ENCODE results near the gene CAMTA1.
"Not testable (repeated sequence)": the region's sequence is repeated elsewhere in the genome, so short reads cannot be mapped to it uniquely, and the experiment has no call there.

CAMTA1 gene

DNA sequence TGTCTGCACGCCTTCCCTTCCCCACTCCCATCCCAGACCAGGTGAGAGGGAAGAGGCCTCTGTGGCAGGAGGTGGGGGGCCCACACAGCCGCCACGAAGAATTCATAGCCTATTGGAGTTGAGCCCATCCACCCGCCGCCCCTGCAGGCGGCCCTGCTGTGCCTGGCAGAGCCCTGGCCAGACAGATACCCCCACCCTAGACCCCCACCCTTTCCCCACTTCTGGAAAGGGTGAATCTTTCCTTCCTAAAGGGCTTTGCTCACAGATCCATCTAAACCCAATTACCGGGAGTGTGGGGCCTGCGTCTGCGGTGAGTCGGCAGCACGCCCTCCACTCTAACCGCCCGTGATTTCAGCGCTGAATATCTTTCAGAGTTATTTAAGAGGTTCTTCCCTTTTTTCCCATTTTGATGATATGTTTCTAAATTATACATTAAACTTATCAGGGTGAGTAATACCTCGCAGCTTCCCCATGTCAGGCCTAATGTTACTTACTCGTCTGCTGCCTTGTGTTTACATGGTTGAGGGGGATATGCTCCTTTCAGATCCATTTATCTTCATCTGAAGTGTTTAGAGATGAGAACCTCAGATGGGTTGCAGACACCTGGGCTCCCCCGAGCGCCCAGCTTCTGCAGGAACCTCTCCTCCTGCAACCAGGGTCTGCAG lies 802.0 kb downstream of the CAMTA1 start:
- DNase-seq (ENCODE audit: low read depth in 2 of 2), result no peak

DNA sequence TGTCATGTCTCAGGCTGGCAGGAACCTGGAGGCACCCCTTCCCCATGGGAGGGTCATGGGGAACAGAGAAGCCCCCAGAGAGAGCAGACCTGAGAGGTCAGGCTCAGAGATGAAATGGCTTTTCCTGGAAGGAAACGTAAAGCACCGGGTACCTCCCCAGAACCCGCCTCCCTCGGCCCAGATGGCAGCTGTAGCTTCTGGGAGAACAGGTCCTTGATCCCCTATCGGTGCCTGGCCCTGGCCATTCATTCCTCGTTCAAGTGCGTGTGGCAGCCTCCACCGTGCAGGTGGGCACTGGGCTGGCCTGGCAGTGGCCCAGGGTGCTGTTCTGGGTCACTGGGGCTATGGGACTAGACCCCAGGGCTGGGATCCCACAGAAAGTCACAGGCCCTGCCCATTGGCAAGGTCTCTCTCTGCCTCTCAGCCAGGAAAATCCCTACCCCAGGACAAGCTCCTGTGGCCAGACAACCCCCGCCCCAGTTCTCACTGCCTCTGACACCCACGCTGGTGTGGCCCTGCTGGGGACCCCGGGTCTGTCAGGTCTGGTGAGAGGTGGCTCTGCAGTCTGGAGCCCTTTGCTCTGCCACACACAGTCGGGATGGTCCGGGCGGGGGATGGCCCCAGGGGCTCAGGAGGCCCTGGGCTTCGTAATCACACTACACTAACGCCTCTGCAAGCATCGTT lies 802.7 kb downstream of the CAMTA1 start:
- no peak for DNase-seq (ENCODE audit: low read depth in 2 of 2)

DNA sequence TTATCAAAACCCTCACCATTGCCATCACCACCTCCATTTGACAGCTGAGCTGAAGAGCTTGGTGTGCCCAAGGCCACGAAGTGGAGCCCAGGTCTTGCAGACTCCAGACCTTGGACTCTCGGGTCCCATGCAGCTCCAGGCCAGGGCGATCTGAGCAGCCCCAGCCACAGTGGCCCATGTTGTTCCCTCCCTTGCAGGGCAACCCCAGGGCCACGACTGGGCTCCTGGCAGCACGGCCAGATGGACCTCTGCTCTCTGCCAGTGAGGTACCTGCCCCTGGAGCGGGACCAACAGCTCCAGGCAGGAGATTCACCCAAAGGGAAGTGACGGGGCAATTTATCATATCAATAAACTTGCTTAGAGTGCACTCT lies 803.2 kb downstream of the CAMTA1 start:
- no peak for DNase-seq (ENCODE audit: low read depth in 2 of 2)

DNA sequence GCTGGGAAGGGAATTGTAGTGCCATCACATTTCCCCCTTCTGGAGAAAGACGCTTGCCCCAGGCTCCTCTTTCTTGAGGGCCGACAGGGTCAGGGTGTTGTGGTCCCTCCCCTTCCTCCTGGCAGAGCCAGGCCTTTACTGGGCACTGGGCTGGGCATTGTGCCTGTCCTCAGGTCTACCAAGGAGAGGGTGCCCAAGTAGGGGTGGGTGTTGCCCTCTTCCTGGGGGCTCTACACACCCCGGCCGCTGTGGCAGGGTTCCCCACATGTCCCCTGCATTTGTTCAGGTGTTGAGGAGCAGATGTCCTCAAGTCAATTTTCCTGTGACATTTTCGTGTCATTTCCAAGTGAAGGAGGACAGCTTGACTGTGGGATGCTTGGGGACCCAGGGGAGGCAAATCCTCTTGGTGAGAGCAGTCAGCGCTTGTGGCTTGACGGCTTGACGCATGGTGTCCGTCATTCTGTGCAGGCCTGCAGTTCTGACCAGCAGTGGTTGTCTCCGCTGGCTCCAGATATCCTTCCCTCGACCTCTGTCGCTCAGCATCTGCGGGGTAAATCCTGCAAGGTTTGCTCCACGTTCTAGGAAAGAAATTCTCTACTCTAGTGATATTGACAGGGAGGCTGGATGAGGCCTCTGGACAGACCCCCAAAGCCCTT lies 804.0 kb downstream of the CAMTA1 start:
- no peak for DNase-seq (ENCODE audit: low read depth in 2 of 2)

DNA sequence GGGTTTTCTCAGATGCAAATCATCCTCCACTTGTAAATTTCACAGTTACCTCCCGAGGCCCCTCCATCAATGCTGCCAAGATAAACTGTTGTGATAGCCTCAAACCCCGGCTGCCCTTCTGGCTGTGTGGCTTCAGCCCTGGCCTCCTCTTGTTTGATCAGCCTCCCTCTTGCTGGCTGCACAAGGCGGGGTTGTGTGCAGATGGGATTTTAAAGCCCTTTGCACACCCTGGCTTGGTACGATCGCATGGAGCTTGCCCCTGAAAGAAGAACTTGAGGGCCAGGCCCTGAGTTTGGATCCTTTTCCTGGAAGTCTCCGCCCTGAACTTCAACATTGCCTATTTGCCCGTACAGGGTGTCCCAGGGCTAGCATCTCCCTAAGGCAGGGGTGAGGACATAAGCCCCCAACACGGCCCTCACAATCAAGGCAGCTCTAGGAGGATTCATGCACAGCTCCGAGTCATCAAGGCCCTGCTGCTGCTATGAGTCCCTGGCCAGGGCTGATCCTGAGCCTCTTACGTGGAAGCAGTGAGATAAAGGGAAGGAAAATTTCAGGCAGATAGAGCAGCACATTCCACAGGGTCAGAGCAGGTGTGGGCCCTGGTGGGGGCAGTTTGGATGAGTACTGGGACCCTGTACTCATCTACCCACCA lies 804.6 kb downstream of the CAMTA1 start:
- no peak for DNase-seq (ENCODE audit: low read depth in 2 of 2)

DNA sequence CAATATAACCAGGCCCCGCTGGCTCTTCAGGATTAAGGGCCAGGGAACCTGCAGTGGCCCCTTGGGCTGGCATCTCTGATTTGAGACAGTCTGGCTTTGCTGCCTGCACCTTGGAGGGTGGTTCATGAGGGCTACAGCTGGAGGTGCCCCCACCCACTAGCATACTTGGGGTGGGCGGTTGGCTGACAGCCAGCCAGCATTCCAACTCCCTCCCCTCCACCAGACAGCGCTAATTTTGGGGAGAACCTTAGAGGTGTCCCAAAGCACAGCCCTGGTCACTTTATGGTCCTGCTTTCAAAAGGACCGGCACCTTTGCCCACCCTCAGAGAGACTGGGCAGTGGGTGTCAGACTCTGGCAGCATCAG lies 805.2 kb downstream of the CAMTA1 start:
- no peak for DNase-seq (ENCODE audit: low read depth in 2 of 2)

DNA sequence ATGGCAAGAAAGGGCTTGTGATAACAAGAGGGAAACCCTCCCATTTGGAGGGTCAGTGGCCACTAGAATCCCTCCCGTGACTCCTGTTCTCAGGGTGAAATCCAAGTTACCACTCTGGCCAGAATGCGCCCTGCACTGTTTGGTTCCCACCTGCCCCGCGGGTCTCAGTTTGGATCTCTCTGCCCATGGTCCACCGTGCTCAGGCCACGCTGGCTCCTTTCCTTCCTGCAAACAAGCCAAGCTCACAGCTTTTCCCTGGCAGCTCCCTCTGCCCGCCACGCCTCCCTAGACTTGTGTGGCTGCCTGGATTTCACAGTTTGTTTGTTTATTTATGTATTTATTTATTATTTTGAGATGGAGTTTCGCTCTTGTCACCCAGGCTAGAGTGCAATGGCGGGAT lies 806.3 kb downstream of the CAMTA1 start:
- DNase-seq (ENCODE audit: low read depth in 2 of 2), result no peak

DNA sequence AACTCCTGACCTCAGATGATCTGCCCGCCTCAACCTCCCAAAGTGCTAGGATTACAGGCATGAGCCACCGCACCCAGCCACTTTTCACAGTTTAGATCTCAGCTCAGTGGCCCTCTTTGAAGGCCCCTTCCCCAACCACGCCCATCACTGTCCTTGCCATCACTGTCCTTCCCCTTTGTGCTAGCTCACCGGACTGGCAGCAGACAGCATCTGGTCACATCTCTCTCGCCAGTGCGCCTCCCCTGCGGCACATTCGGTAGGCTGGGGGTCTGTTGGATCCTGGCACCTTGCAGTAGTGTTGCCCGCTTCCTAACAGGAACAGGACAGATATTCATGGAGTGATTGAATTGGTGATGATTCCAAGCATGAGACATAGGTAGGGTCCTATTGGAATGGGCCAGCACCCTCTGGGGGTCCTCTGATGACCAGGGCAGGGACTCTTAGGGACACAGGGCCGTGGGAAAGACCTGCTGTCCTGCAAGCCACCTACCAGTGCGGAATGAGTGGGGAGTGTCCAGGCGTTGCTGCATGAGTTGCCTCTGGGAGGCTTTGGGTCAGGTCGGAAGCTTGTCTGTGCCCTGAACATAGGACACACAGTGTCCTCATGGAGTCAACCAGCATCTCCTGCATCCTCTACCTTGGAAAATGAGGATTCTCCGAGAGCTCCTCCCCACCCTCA lies 807.0 kb downstream of the CAMTA1 start:
- no peak for DNase-seq (ENCODE audit: low read depth in 2 of 2)

DNA sequence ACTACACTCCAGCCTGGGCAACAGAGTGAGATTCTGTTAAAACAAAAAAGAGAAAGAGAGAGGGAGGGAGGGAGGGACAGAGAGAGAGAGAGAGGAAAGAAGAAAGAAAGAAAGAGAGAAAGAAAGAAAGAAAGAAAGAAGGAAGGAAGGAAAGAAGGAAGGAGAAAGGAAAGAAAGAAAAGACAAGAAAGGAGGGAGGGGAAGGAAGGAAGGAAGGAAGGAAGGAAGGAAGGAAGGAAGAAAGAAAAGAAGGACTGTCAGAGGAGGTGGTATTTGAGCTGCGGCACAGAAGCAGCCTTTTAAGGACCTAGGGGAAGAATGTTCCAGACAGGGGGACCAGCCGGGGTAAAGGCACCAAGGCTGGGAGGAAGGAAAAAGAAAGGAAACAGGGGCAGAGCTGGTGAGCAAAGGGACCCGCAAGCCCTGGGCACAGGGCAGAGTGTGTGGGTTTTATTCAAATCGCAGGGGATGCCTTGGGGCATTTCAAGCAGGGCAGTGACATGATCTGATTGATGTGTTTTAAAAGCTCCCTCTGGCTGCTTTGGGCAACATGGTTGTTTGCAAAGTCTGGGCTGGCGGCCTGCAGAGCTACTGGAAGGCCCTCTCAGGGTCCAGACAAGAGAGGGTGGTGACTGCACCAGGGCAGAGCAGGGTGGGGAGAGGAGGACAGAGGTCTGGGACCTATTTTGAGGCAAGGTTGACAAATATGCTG lies 808.9 kb downstream of the CAMTA1 start:
- no peak for DNase-seq (ENCODE audit: low read depth in 2 of 2)

DNA sequence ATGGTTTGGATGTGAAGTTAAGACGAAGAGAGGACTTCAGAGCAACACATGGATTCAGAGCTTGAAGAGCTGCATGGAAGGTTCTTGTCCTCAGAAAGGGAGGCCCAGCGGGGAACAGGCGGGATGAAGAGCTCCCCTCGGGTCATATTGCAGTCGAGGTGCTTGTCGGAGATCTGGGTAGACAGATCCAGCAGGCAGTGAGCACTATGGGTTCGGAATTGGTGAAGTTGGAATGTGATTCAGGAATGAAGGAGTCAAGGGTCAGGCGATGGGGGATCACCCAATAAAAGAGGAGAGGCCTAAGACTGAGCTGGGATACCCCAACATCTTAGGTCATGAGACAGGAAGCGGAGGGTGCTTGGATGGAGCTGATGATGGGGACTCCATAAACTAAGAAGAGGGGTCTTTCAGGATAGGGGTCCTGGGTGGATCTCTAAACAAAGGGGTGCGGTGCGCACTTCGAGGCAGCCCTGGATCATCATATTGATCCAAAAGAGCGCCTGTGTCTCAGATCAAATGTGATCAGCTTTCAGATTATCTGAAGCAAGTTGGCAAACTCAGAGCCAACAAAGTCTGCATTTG lies 809.6 kb downstream of the CAMTA1 start:
- no peak for DNase-seq (ENCODE audit: low read depth in 2 of 2)

DNA sequence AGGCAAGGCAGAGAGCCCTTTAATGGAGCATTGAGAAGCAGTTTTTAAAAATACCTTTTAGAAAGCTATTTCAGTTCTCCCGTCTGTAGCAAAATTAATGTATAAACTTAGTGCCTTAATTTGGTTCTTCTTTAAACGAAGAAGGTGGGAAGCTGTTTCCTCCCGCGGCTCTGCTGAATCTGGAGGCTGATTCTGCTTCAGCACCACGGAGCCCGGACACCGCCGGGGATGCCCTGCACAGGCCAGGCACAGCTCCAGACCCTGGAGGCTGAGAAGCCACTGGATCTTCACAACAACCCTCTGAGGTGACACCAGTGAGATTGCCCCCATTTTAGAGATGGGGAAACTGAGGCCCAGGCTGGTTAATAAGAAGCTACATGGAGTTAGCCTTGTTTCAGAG lies 810.1 kb downstream of the CAMTA1 start:
- no peak for DNase-seq (ENCODE audit: low read depth in 2 of 2)

DNA sequence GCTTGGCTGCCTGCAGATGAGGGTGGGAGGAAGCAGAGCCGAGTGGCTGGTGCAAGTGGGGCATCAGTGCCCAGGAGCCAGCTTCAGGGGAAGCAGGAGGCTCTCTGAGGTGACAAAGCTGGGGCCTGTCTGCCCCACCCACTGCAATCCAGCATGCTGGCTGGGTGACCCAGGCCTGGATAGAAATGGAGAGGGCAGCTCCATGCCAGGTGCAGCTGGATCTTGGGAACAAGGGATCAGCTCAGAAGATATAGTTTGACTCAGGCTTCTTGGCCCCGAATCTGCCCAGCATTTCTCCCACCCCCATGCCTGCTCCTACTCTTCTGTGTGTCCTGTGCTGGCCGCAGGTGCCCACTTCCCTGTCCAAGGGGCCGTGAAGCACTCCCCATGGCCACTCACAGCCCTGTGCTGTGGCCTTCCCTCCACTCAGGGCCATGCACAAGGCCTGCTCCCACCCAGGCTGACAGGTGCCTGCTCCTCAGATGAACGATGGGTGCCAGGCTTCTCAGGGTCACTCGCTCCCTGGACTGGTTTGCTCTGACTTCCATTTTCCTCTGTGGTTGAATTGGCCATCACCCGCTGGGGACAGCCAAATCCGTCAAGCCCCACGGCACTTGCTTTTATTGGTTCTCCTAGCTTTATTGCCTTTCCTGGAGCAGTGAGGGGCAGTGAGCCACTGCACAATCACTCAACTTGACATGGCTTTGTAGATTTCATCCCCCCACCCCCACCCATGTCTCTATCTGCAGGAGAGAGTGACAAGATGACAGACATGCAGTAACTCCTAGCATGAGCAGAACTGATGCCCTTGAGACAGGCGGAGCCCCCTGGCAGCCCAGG lies 811.1 kb downstream of the CAMTA1 start:
- no peak for DNase-seq (ENCODE audit: low read depth in 2 of 2)

DNA sequence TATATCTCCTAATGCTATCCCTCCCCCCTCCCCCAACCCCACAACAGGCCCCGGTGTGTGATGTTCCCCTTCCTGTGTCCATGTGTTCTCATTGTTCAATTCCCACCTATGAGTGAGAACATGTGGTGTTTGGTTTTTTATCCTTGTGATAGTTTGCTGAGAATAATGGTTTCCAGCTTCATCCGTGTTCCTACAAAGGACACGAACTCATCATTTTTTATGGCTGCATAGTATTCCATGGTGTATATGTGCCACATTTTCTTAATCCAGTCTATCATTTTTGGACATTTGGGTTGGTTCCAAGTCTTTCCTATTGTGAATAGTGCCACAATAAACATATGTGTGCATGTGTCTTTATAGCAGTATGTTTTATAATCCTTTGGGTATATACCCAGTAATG lies 812.8 kb downstream of the CAMTA1 start:
- DNase-seq (ENCODE audit: low read depth in 2 of 2), result not testable (repeated sequence)

DNA sequence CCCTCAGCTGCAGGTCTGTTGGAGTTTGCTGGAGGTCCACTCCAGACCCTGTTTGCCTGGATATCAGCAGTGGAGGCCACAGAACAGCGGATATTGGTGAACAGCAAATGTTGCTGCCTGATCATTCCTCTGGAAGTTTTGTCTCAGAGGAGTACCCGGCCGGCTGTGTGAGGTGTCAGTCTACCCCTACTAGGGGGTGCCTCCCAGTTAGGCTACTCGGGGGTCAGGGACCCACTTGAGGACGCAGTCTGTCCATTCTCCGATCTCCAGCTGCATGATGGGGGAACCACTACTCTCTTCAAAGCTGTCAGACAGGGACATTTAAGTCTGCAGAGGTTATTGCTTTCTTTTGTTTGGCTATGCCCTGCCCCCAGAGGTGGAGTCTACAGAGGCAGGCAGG lies 819.7 kb downstream of the CAMTA1 start:
- DNase-seq (ENCODE audit: low read depth in 2 of 2), result not testable (repeated sequence)

DNA sequence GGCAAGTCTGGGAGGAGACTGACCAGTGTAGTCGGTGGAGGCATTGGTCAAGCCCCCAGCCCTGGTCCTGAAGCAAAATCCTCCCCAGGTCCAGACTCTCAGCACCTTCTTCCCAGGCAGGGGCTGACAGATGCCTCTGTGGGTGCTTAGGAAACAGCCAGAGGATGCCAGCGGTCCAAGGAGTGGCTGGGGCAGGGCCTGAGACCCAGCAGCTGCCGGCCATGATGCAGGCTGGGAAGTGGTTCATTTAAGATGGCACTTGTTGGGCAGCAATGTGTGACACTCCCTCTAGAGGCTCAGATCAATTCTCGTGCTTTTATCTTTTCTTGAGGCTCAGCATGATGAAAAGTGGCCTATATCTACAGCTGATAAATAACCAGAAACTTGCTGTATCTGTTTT lies 820.8 kb downstream of the CAMTA1 start:
- DNase-seq (ENCODE audit: low read depth in 2 of 2), result no peak

DNA sequence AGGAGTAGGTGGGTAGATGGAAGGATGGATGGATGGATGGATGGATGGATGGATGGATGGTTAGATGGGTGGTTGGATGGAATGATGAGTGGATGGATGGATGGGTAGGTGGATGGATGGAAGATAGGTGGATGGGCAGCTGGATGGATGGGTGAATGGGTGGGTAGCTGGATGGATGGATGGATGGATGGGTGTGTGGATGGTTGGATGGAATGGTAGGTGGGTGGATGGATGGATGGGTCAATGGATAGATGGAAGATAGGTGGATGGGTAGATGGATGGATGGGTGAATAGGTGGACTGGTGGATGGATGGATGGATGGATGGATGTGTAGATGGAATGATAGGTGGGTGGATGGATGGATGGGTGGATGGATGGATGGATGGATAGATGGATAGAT lies 821.8 kb downstream of the CAMTA1 start:
- DNase-seq (ENCODE audit: low read depth in 2 of 2), result no peak

DNA sequence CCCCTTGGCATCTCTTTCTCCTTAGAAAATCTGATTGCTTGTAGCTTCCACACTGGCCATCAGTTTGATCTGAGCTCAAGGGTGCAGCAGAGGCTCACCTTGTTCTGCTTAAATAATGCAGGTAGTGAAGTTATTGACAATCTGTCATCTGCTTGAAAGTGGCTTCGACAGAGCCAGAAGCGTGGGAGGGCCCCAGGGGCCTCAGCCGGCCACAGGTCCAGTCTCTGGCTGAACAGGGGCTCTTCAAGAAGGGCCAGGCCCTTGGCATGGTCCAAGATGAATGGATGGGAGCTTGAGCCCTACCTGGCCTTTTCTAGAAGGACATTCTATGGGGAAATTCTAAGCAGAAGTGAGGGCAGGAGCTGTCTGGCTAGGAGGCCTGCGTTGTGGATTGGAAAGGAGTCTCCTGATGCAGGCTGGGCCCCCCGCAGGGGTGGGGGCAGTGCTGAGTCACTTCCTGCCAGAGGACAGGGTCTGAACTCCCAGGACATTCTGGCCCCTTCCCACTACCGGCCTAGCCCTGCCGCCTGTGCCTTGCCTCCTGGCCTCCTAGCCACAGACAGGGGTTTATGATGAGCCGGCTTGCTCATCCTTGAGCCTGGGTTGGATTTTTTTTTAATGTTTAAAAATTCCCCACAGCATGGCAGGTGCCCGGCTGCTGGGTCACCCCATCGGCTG lies 823.5 kb downstream of the CAMTA1 start:
- no peak for DNase-seq (ENCODE audit: low read depth in 2 of 2)

DNA sequence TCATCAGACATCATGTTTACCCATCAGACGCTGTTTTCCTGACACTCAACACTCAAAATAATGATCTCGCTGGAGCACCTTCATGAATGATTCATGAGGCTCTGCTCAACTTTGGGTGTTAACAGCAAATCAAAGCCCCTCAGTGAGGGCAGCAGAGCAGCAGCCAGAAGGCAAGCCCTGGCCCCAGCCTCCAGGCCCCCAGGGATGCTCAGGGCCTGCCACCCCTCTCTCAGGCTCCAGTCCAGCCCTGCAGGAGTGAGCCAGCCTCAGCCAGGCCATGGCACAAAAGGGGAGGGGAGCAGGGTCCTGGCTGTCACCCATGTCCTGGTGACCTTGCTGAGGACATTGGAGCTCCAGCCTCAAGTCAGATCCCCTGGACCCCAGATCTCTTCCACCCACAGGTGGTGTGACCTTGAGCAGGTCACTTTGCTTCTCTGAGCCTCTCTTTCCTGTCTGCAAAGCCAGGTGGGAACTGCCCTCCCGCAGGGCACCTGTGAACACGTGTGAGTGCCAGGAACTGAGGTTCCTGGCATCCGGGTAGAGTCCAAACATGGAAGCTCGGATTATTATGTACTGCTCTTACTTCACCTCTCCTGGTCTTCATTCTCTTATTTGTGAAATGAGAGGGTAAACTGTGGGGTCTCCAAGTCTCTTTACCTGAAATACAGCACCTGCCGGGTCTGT lies 824.2 kb downstream of the CAMTA1 start:
- DNase-seq (ENCODE audit: low read depth in 2 of 2), result no peak

DNA sequence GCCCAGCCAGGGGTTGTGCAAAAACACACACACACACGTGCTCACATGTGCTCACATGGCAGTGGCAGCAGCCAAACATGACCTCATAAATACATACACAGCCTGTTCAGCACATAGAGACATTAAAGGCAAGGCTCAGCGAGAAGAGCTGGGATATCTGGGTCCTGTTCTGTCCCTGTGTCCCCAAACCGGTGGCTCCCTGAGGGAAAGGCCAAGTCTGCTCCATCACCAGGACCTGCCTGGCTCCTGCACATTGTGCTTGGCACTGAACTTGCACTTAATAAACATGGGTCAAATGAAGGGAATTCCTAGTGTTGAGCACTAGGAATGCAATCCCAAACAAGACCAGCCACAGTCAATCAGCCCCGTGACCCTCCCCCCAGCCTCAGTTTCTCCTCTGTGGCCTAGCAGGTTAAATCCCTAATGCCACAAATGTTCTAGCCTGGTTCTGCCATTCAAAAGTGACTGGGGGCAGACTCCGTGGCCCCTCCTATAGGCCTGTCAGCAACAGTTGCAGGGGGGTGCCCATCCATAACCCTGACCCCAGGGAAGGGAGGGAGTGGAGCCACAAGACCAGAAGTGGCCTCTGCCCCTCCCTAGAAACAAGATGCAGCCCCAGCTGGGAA lies 825.0 kb downstream of the CAMTA1 start:
- DNase-seq (ENCODE audit: low read depth in 2 of 2), result no peak
